Measurements from ENCODE around the gene CNOT6. TPM values are rescaled to one million over a fixed set of nuclear protein-coding genes. Genes with fewer than 3 reads are reported as not detected.
A peak's percentile ranks its signal among the peaks of the same experiment; 100 is the strongest.
"Not testable (repeated sequence)": the region's sequence is repeated elsewhere in the genome, so short reads cannot be mapped to it uniquely, and the experiment has no call there.

Gene CNOT6
- total RNA-seq, 1 experiment from 2014 or later: 14.4 TPM

DNA sequence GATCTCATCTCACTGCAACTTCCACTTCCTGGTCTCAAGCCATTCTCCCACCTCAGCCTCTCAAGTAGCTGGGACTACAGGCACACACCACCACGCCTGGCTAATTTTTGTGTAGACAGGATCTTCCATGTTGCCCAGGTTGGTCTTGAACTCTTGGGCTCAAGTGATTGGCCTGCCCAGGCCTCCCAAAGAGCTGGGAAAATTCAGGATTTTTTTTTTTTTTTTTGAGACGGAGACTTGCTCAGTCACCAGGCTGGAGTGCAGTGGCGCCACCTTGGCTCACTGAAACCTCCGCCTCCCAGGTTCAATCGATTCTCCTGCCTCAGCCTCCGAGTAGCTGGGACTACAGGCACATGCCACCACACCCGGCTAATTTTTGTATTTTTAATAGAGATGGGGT, 21.8 kb downstream of the CNOT6 start:
- DNase-seq (ENCODE audit: low read depth): not testable (repeated sequence)

DNA sequence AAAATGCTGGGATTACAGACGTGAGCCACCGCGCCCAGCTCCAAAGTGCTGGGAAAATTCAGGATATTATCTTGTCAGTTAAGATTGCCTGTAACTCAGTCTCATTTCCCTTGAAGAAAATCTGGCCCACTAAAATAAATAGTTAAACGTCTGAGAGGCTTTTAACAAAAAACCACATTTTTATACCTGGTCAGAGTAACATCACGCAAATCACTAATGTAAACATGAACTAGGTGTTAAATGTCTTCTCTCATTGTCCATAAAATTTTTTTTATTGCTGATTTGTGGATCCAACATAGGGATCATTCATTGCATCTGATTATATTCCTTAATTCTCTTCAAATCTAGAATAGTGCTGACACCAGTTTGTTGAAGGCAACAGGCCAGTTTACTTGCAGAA, 22.3 kb downstream of the CNOT6 start:
- DNase-seq (ENCODE audit: low read depth): no peak

DNA sequence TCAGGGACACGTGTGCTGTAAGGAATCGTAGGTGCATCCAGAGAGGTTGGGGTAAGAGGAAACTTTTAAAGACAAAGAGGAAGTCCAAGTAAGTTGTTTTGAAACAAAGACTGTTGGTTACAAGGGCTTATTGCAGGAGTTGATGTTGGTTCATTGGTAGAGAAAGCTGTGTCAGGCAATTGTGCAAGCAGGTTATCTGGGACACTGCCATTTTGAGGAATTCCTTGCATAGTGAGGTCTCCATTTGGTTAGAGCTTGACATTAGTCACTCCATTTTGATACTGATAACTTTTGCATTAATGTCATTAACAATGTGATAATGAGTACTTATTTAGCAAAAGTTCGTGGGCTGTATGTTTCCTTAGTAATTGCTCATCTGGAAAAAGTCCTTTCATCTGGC, 24.9 kb downstream of the CNOT6 start:
- peak; percentile 26 for DNase-seq (ENCODE audit: low read depth)

DNA sequence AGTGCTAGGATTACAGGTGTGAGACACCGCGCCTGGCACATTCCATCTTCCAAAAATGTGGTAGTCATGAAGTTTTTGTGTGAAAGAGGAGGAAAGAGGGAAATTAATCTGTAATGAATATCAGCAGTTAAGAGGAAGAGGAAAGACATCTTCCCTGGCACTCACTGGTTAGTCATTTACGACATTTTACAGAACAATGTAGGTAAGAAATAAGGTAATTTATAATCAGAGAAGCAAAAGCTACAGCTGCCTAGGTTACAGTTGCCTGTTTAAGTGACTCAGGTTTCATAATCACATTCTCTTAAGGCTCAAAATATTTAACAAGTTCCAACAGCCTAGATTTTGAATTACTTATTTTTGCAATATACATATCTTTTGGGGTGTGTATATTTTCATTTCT, 26.9 kb downstream of the CNOT6 start:
- no peak for DNase-seq (ENCODE audit: low read depth)

DNA sequence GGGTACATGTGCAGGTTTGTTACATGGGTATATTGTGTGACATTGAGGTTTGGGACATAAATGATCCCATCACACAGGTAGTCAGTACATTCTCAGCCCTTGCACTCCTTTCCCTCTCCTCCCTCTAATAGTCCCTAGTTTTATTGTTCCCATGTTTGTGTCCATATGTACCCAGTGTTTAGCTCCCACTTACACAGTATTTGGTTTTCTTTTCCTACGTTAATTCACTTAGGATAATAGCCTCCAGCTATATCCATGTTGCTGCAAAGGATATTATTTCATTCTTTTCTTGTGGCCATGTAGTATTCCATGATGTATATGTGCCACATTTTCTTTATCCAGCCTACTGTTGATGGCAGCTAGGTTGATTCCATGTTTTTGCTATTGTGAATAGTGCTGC, 27.4 kb downstream of the CNOT6 start:
- no peak for DNase-seq (ENCODE audit: low read depth)

DNA sequence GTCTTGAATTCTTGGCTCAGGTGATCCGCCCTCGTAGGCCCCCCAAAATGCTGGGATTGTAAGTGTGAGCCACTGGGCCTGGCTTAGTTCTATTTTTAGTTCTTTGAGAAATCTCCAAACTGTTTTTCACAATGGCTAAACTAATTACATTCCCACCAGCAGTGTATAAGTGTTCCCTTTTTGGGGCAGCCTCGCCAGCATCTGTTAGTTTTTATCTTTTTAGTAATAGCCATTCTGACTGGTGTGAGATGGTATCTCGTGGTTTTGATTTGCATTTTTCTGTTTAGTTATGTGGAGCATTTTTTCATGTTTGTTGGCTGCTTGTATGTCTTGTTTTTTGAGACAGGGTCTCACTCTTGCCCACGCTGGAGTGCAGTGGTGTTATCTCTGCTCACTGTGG, 28.2 kb downstream of the CNOT6 start:
- DNase-seq (ENCODE audit: low read depth): peak; percentile 29

DNA sequence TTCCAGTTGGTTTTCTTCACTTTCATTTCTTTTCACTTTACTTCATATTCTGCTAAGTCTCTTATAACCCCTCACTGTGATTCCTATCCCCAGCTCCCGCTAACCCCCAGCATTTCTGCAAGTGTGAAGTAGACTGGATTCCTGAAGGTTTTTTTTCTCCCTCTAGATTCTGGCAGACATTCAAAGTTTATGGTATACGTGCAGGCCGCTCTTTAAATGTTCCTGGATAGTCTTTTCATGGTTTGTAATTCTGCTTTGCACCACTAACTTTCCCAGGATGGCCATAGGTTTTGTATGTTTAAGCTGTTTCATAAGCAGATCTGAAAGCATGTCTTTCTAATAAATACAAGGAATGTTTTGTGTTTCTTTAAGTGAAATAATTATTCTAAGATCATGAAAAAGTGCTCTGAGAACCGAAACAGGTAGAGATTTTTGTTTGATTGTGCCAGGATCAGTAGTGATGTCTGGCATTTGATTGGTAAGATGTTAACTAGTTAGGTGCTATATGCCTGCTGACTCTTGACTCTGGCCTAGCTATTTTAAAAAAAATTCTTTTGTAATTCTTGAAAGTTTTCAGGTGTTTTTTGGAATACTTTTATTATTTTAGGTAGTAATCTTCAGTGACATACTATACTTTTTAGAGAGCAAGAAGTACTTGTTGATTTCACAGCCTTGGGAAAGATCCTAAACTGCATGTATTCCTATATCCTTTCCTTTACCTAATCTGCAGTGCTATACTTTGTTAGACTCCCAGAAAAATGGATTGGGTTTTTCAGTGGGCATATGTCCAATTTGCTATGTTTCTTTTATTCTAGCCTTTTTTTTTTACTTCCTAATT, 29.7 kb downstream of the CNOT6 start:
- no peak for DNase-seq (ENCODE audit: low read depth)

DNA sequence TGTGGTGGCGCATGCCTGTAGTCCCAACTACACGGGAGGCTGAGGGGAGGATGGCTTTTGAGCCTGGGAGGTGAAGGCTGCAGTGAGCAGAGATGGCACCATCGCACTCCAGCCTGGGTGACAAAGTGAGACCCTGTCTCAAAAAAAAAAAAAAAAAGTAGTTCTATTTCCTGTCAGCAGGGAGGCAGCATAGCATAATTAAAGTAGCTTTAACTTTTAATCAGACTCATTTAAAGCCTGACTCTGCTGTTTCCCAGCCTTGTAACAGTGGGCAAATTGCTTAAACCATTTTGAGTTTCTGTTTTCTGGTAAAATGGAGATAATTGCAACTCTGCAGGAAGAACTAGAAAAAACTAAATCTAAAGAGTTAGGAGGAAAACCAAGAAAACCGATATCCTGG, 31.2 kb downstream of the CNOT6 start:
- DNase-seq (ENCODE audit: low read depth): no peak

DNA sequence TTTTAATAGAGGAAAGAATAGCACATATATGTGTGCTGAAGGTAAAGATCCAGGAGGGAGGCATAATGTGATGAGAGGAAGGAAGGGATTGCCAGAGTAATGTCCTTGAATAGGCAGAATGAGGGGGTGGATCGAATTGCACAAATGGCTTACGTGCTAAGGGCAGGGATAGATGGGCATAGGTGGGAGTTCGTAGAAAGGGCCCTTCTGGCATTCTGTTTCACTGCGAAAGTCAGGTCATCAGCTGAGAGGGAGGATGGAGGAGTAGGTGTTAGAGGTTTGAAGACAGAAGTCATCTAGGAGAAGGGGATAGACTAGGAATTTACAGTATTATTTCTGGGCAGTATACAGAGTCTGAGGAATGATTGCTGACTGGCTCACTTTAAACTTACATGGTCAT, 32.1 kb downstream of the CNOT6 start:
- no peak for DNase-seq (ENCODE audit: low read depth)

DNA sequence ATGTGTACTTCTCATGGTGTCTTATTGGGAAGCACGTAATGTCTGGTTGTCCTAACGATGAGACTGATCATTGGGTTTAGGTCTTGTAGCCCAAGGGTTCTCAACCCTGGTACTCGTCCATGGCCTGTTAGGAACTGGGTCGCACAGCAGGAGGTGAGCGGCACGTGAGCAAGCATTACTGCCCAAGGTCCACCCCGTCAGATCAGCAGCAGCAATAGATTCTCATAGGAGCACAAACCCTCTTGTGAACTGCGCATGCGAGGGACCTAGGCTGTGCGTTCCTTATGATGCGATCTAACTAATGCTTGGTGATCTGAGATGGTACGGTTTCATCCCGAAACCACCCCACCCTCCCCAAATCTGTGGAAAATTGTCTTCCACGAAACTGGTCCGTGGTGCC, 33.5 kb downstream of the CNOT6 start:
- DNase-seq (ENCODE audit: low read depth): no peak

DNA sequence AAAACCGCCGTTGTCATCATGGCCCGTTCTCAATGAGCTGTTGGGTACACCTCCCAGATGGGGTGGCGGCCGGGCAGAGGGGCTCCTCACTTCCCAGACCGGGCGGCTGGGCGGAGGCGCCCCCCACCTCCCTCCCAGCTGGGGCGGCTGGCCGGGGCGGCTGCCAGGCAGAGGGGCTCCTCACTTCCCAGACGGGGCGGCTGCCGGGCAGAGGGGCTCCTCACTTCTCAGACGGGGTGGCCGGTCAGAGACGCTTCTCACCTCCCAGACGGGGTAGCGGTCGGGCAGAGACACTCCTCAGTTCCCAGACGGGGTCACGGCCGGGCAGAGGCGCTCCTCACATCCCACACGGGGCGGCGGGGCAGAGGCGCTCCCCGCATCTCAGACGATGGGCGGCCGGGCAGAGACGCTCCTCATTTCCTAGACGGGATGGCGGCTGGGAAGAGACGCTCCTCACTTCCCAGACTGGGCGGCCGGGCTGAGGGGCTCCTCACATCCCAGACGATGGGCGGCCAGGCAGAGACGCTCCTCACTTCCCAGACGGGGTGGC, 36.9 kb downstream of the CNOT6 start:
- DNase-seq (ENCODE audit: low read depth): not testable (repeated sequence)

DNA sequence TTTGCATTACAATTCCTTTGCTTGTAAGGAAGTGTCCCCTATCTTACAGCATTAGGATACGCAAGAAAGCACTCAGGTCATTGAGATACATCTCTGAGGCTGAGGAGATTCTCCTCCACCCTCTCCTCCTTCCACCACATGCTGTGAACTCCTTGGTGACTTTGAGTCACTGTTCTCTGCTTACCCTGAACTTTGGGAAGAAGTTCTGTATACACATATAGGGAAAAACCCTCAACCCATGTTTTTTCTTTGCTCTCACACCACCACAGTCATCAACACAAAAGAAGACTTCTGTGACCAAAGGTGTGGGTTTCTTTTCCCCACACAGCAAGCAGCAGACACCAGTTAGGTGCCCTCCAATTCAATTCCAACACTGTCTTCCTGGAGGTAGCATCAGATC, 38.1 kb downstream of the CNOT6 start:
- no peak for DNase-seq (ENCODE audit: low read depth)

DNA sequence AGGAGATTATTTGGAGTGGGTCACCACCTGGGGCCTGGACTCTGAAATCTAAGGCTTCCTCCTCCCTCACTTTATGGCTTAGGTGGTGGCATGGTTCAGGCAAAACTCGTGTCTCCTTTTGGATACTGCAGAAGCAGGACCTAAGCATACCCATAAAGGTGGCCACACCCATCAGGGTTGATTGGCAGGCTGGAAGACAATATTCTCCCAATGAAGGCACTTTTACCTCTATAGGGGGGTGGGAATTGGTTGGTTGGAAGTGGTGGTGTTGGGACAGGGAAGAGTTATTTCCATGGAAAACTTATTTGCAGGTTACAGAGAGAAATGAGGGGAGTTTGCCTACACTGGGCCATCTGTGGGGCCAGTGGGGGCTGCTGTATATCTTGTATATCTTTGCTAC, 39.7 kb downstream of the CNOT6 start:
- DNase-seq (ENCODE audit: low read depth): no peak

DNA sequence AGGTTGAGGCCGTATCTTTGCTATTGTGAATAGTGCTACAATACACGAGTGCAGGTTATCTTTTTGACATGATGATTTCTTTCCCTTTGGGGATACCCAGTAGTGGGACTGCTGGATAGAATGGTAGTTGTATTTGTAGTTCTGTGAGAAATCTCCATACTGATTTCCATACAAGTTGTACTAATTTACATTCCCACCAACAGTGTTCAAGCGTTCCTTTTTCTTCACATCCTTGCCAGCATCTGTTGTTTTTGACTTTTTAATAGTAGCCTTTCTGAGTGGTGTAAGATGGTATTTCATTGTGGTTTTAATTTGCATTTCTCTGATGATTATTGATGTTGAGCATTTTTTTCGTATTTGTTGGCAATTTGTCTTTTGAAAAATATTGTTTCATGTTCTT, 41.4 kb downstream of the CNOT6 start:
- no peak for DNase-seq (ENCODE audit: low read depth)

DNA sequence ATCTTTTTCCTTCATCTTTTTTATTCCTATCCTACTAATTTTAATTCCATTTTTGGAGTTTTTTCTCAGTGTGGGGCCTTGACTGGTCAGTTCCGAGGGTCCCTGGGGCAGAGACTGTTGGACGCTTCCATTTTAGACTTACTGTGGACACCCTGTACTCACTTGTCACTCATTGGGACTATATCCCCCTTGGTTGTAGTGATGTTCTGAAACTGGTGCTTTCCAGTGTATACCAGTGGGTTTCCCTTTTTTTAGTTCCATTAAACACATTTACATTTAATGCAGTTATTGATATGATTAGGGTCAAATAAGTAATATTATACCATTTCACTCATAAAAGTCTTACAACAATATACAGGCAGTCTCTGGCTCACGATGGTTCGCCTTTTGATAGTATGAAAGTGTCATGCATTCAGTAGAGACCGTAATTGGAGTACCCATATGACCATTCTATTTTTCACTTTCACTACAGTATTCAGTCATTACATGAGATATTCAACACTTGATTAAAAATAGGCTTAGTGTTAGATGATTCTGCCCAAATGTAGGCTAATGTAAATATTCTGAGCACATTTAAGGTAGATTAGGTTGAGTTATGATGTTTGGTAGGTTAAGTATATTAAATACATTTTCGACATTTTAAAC, 46.0 kb downstream of the CNOT6 start:
- no peak for DNase-seq (ENCODE audit: low read depth)

DNA sequence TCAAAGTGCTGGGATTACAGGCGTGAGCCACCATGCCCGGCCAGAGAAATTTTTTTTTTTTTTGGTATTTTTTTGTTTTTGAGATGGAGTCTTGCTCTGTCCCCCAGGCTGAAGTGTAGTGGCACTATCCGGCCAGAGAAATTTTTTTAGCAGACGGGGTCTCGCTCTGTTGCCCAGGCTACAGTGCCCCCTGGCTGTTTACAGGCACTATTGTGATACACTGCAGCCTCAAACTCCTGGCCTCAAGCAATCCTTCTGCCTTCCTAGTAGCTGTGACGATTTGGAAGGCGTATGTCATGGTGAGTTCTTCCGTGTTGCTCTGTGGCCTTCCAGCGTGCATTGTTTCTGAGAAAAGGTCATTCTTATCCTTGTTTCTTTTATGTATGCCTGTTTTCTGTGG, 47.5 kb downstream of the CNOT6 start:
- no peak for DNase-seq (ENCODE audit: low read depth)

DNA sequence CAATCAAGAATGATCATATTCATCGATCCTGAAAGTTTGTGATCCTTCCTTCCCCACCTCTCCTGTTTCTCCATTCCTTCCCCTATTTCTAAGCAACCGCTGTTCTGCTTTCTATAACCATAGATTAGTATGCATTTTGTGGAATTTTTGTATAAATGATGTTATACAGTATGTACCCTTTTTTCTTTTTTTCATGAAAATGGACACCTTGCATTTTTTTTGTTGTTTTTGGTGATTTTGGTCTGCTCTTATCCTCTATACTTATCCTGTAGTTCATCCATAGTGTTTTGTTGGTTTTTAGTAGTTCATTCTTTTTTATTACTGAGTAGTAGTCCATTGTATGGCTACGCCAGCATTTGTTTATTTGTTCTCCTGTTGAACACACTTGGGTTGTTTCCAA, 51.1 kb downstream of the CNOT6 start:
- no peak for DNase-seq (ENCODE audit: low read depth)

DNA sequence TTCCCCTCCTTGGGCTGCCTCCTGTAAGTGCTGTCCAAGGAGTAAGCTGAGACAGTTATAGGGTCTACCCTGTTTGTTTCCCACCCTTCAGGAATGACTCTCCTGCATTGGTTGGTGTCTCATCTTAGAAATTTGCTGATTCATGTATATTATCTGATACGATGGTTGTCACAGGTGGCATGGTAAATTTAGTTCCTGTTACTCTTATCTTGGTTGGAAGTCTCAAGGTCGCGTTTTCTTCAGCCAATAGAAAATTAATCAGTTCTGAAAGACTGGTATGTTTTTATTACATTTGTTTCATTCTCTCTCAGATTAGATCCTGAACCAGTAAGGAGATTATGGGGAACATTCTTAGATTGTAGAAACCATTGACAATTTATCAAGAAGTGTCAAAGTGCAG, 54.4 kb downstream of the CNOT6 start:
- no peak for DNase-seq (ENCODE audit: low read depth)

DNA sequence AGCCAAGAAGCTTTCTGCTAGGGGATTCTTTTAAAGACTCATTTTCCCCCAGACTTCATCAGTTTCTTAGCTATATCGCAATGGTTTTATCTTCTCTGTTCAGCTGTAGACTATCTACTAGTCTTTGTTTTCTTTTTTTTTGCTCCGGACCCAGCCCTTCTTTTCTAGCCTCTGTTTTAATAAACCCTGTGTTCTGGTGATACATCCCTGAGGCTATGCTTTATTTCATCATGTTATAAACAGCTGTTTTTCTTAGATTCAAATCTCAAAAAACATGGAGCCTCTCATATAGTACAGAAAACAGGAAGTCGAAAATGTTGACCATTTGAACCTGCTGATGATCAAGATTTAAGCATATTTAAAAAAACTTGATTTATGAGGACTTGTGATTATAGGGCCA, 59.4 kb downstream of the CNOT6 start:
- DNase-seq (ENCODE audit: low read depth): peak; percentile 6

DNA sequence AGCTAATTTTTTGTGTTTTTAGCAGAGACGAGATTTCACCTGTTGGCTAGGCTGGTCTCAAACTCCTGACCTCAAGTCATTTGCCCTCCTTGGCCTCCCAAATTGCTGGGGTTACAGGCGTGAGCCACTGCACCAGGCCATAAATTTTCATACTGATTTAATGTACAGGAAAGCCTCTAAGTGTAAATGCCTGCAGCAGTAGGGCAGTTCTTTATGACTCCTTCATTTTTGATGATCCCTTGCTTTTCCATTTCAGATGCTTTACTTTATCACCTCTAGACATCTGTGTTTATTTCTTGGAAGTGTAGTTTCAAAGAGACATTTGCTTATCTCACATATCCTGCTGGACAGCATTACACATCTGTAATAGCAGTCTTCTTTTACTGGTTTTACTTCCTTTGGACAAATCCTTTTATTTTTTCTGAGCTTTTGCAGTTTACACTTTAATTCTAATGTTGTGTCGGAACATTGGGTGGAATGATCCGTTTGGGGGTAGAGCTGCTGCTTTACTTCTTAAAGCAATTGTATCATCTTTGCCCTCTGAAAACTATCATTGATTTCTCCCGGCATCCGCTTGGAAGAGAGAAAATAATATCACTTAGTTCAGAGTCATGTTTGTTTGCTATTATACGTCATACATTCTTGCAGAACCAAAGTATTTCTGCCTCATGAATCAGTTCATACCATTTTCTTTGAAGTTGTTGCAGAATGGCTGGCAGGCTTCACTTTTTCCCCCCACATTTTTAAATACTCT, 61.2 kb downstream of the CNOT6 start:
- DNase-seq (ENCODE audit: low read depth): no peak

DNA sequence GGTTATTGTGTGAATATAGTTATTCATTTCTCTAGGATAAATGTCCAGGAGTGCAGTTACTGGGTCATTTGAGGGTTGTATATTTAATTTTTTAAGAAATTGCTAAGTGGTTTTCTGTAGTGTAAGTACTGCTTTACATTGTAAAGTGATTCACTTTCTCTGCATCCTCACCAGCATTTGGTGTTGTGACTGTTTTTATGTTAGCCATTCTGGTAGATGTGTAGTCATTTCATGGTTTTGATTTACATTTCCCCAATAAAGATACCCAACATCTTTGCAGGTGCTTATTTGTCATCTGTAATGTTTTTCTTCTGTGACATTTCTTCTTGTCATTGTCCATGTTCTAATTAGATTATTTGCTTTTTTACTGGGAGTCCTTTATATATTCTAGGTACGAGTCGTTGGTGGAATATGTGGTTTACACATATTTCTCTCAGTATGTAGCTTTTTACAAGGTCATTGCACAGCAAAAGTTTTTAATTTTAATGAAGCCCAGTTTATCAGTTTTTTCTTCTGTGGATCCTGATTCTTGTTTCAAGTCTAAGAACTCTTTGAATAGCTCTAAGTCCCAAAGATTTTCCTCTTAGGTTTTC, 63.1 kb downstream of the CNOT6 start:
- no peak for DNase-seq (ENCODE audit: low read depth)

DNA sequence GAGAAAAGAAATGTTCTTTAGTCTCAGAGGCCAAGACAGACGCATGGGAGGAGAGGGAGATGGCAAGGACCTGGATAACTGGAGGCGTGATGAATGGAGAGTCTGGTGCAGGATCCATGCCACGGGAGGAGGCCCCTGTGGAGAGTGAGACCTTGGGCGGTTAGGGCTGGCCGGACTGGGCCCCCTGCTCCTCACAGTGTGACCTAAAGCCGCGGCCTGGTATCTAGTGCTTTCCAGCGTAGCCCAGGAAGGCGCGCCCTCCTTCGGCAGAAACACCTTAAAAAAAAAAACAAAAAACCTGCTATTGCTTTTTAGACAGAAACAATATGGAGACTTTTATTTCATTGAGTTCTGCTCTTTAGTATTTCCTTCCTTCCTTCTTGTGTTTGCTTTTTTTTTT, 64.1 kb downstream of the CNOT6 start:
- no peak for DNase-seq (ENCODE audit: low read depth)

All from LHCN-M2 (cell line).